SHP77 treated with DMSO at 0.1 percent for 48 hours (cell line): Measurements from ENCODE around the gene MTCL1.

Source experiments
- DNase-seq: peaks from one replicate; lab custom pipeline; 2025; lab: John Stamatoyannopoulos, UW

The MTCL1 gene

GRCh38 chr18:8812631-8813030, 107.3 kb downstream of the MTCL1 start:
- no peak for DNase-seq

GRCh38 chr18:8813611-8814010, 108.3 kb downstream of the MTCL1 start:
- no peak for DNase-seq

GRCh38 chr18:8814206-8814605, 108.8 kb downstream of the MTCL1 start:
- no peak for DNase-seq

- no peak for DNase-seq
Observed at GRCh38 chr18:8816220-8816619, 110.9 kb downstream of the MTCL1 start.

DNA sequence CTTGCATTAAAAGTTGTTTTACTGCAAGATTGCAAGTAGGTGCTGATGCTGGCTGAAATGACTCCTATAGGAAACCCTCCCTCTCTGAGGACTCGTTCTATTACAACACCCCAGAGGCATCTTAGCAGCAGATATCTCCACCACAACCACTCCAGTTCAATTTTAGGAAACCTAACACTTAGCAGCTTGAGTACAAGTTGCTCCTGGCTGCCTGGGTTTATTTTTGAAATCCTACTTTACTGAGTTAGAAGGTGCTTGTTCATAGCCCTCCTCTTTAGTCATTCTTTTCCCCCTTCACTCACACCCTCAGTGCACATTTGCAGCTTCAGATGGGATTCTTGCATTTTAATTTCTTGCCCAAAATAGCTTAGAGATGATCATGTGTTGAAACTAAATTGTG, 111.5 kb downstream of the MTCL1 start:
- no peak for DNase-seq

DNA sequence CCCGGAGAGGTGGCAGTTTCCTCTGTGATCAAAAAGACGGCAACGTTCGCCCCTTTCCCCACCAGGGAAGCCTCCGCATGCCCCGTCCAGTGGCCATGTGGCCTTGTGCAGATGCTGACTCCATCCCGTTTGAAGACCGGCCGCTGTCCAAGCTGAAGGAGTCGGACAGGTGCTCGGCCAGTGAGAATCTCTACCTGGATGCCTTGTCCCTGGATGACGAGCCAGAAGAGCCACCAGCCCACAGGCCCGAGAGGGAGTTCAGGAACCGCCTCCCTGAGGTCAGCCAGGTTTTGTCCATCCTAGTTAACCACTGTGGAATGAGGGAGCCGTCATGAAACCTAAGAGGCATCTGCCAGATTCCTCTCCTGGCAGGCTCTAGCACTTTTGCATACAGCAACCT, 113.6 kb downstream of the MTCL1 start:
- no peak for DNase-seq

- no peak for DNase-seq
Observed at GRCh38 chr18:8820396-8821082, 115.2 kb downstream of the MTCL1 start.

GRCh38 chr18:8821083-8821465, 115.7 kb downstream of the MTCL1 start:
- no peak for DNase-seq

GRCh38 chr18:8821531-8821930, 116.2 kb downstream of the MTCL1 start:
- DNase-seq: no peak

DNA sequence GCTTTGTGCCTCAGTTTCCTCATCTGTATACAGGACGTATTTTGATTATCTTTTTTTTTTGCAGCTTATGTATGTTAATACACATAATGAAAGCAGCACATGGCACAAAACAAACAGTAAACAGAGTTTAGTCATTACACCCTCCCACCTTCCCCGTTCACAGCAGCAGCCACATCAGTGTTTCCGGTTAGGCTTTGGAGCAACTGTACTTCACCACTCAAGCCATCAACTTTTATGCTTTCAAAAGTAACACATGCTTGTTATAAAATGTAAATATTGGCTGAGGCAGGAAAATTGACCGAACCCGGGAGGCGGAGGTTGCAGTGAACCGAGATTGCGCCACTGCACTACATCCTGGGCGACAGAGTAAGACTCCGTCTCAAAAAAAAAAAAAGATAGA, 117.3 kb downstream of the MTCL1 start:
- no peak for DNase-seq

- DNase-seq: no peak
Observed at GRCh38 chr18:8823530-8823929, 118.2 kb downstream of the MTCL1 start.

- no peak for DNase-seq
Observed at GRCh38 chr18:8824846-8825245, 119.5 kb downstream of the MTCL1 start.

DNA sequence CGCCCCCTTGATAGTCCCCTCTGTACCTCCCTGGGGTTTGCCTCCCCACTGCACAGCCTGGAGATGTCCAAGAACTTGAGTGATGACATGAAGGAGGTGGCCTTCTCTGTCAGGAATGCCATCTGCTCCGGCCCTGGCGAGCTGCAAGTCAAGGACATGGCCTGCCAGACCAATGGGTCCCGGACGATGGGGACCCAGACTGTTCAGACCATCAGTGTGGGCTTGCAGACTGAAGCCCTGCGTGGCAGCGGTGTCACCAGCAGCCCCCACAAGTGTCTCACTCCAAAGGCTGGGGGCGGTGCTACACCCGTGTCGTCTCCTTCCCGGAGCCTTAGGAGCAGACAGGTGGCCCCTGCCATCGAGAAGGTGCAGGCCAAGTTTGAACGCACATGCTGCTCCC, 119.9 kb downstream of the MTCL1 start:
- no peak for DNase-seq

- no peak for DNase-seq
Observed at GRCh38 chr18:8825729-8826375, 120.5 kb downstream of the MTCL1 start.

- no peak for DNase-seq
Observed at GRCh38 chr18:8826514-8826913, 121.2 kb downstream of the MTCL1 start.

DNA sequence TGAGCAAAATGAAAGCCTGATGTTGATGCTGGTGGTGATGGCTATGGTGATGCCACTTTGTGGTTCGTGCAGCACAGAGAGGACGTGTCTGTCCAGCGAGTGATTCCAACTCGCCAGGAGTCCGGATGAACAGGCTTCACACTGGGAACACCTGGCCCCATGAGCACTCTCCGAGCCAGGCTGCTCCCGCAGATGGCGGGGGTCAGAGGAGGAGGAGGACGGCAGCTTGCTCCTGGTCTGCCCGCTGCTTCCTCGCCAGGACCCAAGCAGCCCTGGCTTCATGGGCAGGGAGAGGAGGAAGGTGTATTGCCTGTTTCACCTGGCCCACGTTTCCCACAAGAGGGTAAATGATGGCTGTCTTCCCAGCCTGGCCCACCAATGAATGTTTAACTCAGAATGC, 121.6 kb downstream of the MTCL1 start:
- no peak for DNase-seq

GRCh38 chr18:8828300-8828699, 122.9 kb downstream of the MTCL1 start:
- DNase-seq: no peak

DNA sequence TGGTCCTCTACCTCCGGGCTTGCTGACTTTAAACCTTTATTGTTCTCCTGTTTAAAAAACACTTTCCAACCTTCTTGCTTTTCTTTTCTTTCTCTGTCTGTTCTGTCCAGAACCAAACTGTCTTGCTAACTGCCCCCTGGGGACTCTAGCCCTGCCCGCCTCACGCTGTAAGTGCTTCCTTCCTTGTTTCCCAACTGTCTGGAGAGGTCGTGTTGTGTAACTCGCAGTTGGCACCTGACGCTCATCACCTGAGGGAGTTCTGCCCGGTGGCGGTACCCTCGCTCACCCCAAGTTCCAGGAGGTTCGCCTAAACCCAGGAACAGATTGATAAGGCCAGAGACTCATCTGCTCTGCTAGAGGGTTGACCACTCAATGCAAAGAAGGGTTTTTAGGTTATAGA, 123.4 kb downstream of the MTCL1 start:
- DNase-seq: no peak

DNA sequence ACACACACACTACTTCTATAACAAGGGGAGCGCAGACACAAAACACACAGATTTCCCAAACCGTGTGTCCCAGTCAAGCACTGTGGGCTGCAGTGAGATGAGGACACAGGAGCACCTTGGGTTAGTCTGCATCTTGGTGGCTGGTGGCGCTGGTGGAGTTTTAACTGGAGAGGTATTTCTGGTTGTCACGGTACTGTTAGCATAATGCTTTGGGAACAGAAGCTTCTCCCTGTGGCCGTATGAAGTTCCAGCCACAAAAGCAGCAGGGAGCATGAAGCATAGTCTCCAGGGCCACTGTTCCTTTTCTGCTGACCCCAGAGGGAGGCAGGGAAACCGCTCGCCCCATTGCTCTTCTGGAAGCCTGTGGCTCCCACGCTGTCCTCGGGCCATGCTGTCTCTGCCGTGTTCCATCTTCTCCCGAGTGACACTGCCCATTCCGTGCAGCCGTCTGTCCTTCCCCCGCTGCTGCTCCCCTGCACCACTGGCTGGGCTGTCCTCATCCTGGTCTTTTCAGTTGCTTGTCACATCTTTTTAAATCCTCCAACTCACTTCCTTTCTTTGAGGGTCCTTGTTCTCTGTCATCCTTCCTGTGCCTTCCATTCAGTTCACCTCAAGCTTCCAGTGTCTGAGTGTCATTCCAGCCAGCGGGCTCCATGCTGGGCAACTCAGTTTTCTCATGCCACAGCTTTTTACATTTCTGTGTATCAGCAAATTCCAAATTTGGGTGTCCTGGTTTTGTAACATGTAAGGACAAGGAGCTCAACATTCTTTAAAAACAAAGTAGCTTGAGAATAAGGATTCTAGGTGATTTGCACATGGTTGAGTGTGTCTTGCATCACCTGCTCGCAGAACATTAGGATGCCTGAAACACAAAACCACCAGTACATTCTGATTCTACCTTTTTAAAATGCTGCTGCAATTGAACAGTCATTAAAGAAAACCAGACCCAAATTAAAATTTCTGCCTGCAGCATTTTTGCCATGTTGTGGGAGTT, 125.0 kb downstream of the MTCL1 start:
- no peak for DNase-seq

- no peak for DNase-seq
Observed at GRCh38 chr18:8831112-8831511, 125.8 kb downstream of the MTCL1 start.

DNA sequence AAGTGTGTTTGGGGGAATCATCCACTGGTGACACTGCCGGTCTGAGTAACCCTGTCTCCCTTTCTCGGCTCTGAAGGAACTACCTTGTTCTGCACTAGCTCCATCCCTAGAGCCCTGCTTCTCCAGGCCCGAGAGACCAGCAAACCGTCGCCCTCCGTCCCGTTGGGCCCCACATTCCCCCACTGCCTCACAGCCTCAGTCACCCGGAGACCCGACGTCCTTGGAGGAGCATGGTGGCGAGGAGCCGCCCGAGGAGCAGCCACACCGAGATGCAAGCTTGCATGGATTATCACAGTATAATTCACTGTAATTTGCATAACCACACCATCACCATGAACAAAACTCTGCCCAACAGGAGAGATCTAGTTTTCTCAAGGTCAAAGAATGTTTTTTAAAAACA, 126.2 kb downstream of the MTCL1 start:
- DNase-seq: no peak

- no peak for DNase-seq
Observed at GRCh38 chr18:8833480-8833879, 128.1 kb downstream of the MTCL1 start.

DNA sequence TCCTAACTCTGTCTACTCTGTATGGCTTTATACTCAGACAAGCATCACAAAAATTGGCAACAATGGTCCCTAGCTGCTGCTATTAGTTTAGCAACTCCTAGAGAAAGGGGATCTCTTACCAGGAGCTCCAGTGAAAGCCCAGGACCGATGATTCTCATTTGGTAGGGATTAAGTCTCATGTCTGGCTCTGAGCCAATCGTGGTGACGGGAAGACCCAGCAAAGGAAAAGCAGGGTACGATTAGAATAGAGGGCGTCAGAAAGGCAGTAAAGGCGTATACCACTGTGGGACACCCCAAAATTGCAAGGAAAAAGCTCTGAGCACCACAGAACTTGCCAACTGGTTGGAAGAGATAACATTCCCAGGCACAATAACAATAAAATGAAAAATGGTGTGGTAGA, 129.5 kb downstream of the MTCL1 start:
- no peak for DNase-seq
